IPS-NIHi11 (cell line): ENCODE data around the gene CDH6.

Source experiments
- DNase-seq: peaks from one replicate; pipeline ENCODE4 v3.0.0; 2012; ENCODE audit warnings: mixed read lengths, low spot score

Gene CDH6

DNA sequence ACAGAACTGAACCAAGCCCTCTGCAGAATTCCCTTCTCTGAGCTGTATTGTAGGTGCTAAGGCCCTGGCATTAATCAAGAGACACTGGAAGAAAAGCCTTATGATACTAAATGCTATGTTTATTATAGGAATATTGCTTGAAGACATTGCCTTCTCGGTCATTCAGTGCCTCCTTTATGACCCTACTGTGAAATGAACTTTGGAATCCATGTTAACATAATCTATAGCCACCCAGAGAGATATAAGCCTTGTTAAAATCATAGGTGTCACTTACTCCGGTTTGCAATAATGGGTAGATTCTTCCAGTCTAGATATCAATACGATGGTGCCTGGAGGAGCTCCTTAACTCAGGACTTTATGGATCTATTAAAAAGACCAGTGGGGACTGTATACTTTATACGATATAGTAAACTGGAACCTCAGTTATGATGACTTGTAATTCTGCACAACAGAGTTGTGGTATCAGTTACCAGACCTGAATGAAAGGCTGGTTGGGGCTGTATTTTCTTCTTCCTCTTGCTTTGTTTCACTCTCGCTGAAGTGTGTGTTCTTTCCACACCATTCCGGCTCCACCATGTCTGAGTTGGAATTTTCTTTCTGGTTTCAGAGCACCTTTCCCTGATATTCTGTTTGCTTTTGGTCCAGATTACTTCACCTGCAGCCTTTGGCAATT, 183.9 kb downstream of the CDH6 start:
- DNase-seq = no peak

DNA sequence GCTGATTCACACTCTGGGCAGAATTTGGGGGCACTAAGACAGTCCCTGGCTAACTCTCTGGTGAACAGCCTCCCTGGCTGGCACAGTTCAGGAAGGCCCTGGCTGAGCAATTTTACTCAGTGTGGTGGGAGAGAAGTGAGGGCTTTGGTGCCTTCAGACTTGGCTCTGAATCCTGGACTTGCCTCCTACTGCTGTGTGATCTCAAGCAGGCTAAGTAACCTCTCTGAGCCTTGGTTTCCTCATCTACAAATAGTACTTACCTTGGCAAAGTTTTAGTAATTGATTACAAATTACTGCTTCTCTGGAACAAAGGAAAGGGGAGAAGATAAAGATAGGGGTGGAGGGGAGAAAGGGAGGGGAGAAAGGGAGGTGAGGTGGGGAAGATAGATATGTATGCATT, 184.7 kb downstream of the CDH6 start:
- no peak for DNase-seq
